ENCODE data around the gene TBC1D9.

The TBC1D9 gene

GRCh38 chr4:140688711-140689598, 67.2 kb downstream of the TBC1D9 start:
- DNase-seq, result no peak

- DNase-seq, result no peak
Observed at GRCh38 chr4:140686796-140687195, 69.4 kb downstream of the TBC1D9 start.

GRCh38 chr4:140684314-140684713, 71.9 kb downstream of the TBC1D9 start:
- DNase-seq, result no peak

GRCh38 chr4:140681201-140681600, 75.0 kb downstream of the TBC1D9 start:
- no peak for DNase-seq

GRCh38 chr4:140680686-140681085, 75.5 kb downstream of the TBC1D9 start:
- no peak for DNase-seq

- no peak for DNase-seq
Observed at GRCh38 chr4:140679576-140679975, 76.6 kb downstream of the TBC1D9 start.

GRCh38 chr4:140675599-140676231, 80.5 kb downstream of the TBC1D9 start:
- DNase-seq, result no peak

GRCh38 chr4:140673729-140674128, 82.5 kb downstream of the TBC1D9 start:
- no peak for DNase-seq

- no peak for DNase-seq
Observed at GRCh38 chr4:140672416-140672815, 83.8 kb downstream of the TBC1D9 start.

- no peak for DNase-seq
Observed at GRCh38 chr4:140668111-140668510, 88.1 kb downstream of the TBC1D9 start.

GRCh38 chr4:140666889-140667614, 89.1 kb downstream of the TBC1D9 start:
- peak; percentile 55 for DNase-seq

- DNase-seq, result no peak
Observed at GRCh38 chr4:140662082-140662869, 93.9 kb downstream of the TBC1D9 start.

GRCh38 chr4:140661550-140661949, 94.6 kb downstream of the TBC1D9 start:
- DNase-seq, result no peak

- no peak for DNase-seq
Observed at GRCh38 chr4:140659943-140660700, 96.1 kb downstream of the TBC1D9 start.

GRCh38 chr4:140654495-140654814, 101.7 kb downstream of the TBC1D9 start:
- no peak for DNase-seq

GRCh38 chr4:140653718-140654494, 102.3 kb downstream of the TBC1D9 start:
- no peak for DNase-seq

- no peak for DNase-seq
Observed at GRCh38 chr4:140652601-140653000, 103.6 kb downstream of the TBC1D9 start.

GRCh38 chr4:140648716-140649308, 107.4 kb downstream of the TBC1D9 start:
- DNase-seq, result no peak

GRCh38 chr4:140645614-140646412, 110.4 kb downstream of the TBC1D9 start:
- DNase-seq, result peak; percentile 60

- no peak for DNase-seq
Observed at GRCh38 chr4:140645196-140645595, 111.0 kb downstream of the TBC1D9 start.

All from NCI-H345 (cell line).